Dendritic cell treated with granulocyte-macrophage colony-stimulating factor and Interleukin-4, amounts not matched to agents 40 ng/mL and 50 ng/mL, for 4 days (primary cell): ENCODE measurements around the gene ERMAP.

ENCODE experiments used
- H3K27ac Mint-ChIP-seq: one replicate; pipeline ENCODE4 v1.8.0; 2022; ENCODE audit warnings: mild to moderate bottlenecking, mixed read lengths
- H3K27me3 Mint-ChIP-seq: one replicate; pipeline ENCODE4 v1.8.0; 2022; ENCODE audit warnings: mild to moderate bottlenecking, mixed read lengths
- H3K36me3 Mint-ChIP-seq: one replicate; pipeline ENCODE4 v1.8.0; 2022; ENCODE audit warnings: low read depth, mixed read lengths
- H3K4me1 Mint-ChIP-seq: one replicate; pipeline ENCODE4 v1.8.0; 2022; ENCODE audit warnings: low read depth, mixed read lengths
- H3K4me3 Mint-ChIP-seq: one replicate; pipeline ENCODE4 v1.8.0; 2022; ENCODE audit warnings: mild to moderate bottlenecking, moderate library complexity, mixed read lengths
- H3K9me3 Mint-ChIP-seq: one replicate; pipeline ENCODE4 v1.8.0; 2022; ENCODE audit warnings: mixed read lengths
- intact Hi-C: fragments of 100-400 bp; cut with micrococcal nuclease; formaldehyde crosslinking; loops from one replicate; pipeline ENCODE4 v1.15.0; 2022

Gene ERMAP

DNA sequence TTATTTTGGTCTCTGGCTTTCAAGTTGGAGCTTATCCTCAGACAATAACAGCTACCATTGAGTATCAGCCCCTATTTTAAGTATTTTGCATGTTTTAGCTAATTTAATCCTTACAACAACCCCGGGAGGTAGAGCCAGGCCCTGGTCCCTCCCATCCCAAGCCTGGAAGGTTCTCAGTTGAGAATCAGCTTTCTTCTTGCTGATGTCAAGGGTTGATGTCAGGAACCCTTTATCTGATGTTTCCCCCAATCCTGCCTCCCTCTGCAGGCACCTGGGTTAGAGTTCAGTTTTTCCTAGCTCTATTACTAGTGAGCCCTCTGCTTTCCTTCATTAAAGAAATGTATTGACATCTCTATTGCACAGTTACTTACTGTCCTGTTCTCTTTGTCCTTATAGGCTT is 3.9 kb downstream of the ERMAP start:
- no peaks in the 10 kb centered on the region for H3K9me3 Mint-ChIP-seq
- H3K27ac Mint-ChIP-seq = peak overlapping the region; percentile 49
- H3K36me3 Mint-ChIP-seq = peaks cover 21% of the 10 kb centered on the region
- H3K4me1 Mint-ChIP-seq = peaks cover 49% of the 10 kb centered on the region
- H3K4me3 Mint-ChIP-seq = no peak overlapping the region
- intact Hi-C loops = no loop called here
- no peaks in the 10 kb centered on the region for H3K27me3 Mint-ChIP-seq

DNA sequence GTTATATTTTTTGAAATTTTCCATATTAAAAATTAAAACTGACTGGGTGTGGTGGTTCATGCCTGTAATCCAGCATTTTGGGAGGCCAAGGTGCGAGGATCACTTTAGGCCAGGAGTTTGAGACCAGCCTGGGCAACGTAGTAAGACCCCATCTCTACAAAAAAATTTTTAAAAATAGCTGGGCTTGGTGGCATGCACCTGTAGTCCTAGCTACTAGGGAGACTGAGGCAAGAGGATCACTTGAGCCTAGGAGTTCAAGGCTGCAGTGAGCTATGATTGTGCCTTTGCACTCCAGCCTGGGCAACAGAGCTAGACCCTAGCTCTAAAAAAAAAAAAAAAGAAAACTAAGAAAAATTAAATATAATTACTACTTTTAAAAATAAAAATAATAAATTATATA is 4.8 kb downstream of the ERMAP start:
- intact Hi-C loops = no loop called here
- Mint-ChIP-seq H3K4me3 (no peak overlapping the region), H3K4me1 (peaks cover 40% of the 10 kb centered on the region), H3K27ac (no peak overlapping the region), H3K36me3 (peaks cover 30% of the 10 kb centered on the region), H3K9me3 (no peaks in the 10 kb centered on the region), H3K27me3 (no peaks in the 10 kb centered on the region)

DNA sequence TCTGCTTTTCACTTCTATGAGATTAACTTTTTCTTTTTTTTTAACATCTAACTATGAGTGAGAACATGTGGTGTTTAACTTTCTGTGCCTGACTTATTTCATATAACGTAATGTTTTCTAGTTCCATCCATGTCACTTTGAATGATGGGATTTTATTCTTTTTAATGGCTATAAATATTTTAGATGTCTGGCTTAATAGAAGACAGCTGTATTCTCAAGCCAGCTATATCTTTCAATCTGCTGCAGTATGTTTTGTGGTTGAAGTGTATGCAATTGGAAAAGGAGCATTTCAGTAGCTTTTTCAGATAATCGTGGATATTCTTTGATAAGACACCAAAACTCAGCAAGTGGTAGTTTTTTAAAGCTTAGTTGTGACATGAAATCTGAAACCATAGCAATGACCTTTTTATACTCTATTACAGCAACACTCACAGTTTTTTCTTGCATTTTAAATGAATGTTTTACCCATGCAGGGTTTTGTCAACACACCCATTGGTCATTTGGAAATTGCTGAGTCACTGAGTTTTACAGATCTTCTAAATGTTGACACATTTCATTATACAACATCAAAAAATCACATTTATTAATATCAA is 6.0 kb downstream of the ERMAP start:
- Mint-ChIP-seq H3K4me1 (peaks cover 36% of the 10 kb centered on the region), H3K9me3 (no peaks in the 10 kb centered on the region), H3K4me3 (no peak overlapping the region), H3K27ac (no peak overlapping the region), H3K27me3 (no peaks in the 10 kb centered on the region), H3K36me3 (peaks cover 30% of the 10 kb centered on the region)
- intact Hi-C loops = no loop called here

DNA sequence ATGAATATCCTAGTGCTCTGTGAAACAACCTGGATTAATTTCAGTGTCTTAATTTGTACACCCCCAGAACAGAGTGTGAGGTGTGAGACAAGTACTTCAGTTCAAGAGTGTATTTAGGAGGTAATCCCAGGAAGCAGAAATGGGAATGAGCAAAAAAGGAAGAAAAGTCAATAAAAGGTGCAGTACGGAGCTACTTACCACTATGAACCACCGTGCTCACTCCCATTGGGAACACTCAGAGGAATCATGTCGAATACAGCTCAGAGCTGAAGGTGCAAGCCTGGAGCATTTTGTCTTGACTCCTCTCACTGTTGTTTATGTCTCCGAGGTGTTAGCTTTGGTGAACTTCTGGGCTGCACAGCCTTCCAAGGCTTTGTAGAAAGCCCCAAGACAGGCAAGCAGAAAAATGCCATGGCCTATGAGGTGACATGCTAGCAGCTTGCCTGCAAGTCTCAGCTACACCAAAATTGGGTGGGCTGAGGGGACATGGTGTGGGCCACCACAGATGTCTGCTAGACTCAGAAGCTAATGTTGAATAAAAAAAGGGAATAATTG is 7.6 kb downstream of the ERMAP start:
- Mint-ChIP-seq H3K4me1 (peaks cover 23% of the 10 kb centered on the region), H3K27ac (no peak overlapping the region), H3K9me3 (no peaks in the 10 kb centered on the region), H3K4me3 (no peak overlapping the region), H3K27me3 (no peaks in the 10 kb centered on the region), H3K36me3 (peaks cover 33% of the 10 kb centered on the region)
- intact Hi-C loops = no loop called here

DNA sequence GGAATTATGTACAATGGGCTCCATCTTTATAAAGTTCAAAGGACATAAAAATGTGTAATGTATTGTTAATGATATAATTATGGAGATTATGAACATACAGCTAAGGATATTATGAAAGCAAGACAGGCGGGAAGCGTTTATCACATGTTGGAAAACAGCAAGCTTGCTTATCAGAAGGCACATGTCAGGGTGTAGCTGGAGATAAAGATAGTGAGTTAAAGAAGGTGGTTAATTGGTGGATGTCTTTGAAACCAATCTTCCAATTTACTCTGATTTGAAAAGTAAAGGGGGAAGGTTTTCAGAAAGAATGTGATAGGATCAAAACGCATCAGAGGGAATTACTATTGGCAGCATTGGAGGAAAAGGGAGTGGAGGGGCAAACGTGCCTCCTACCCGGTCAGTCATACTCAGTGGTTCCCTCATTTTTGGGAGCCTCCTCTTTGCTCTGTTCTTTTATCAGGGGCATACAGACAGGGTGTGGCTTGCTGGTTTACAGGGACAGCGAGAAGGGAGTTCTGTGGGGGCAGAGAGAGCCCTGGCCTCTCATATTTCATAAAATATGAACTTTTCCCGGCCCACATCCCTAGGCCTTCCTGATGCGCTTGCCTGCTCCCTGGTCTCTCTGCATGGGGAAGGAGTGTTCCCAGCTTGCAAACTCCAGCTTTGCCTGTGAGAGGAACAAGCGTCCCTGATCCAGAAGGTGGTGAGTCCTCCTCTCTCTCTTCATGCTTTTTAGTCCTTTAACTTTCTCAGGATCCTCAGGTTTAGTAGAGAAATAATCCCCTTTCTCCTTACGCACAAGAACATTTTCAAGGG is 8.3 kb downstream of the ERMAP start:
- no peaks in the 10 kb centered on the region for H3K27me3 Mint-ChIP-seq
- peaks cover 19% of the 10 kb centered on the region for H3K4me1 Mint-ChIP-seq
- no peak overlapping the region for H3K4me3 Mint-ChIP-seq
- no peak overlapping the region for H3K27ac Mint-ChIP-seq
- H3K36me3 Mint-ChIP-seq = peaks cover 34% of the 10 kb centered on the region
- intact Hi-C loops = no loop called here
- no peaks in the 10 kb centered on the region for H3K9me3 Mint-ChIP-seq

DNA sequence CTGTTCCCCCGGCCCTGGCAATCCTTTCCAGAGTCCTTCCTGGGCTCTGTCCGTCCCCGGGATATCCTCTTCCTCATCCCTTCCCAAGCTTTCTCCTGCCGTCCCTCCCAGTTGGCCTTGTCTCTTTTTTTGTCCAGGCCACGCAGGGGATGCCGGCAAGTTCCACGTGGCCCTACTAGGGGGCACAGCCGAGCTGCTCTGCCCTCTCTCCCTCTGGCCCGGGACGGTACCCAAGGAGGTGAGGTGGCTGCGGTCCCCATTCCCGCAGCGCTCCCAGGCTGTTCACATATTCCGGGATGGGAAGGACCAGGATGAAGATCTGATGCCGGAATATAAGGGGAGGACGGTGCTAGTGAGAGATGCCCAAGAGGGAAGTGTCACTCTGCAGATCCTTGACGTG is 13.7 kb downstream of the ERMAP start:
- intact Hi-C loops = no loop called here
- Mint-ChIP-seq H3K9me3 (no peaks in the 10 kb centered on the region), H3K27me3 (no peaks in the 10 kb centered on the region), H3K4me1 (peaks cover 12% of the 10 kb centered on the region), H3K36me3 (peaks cover 60% of the 10 kb centered on the region), H3K4me3 (no peak overlapping the region), H3K27ac (no peak overlapping the region)

DNA sequence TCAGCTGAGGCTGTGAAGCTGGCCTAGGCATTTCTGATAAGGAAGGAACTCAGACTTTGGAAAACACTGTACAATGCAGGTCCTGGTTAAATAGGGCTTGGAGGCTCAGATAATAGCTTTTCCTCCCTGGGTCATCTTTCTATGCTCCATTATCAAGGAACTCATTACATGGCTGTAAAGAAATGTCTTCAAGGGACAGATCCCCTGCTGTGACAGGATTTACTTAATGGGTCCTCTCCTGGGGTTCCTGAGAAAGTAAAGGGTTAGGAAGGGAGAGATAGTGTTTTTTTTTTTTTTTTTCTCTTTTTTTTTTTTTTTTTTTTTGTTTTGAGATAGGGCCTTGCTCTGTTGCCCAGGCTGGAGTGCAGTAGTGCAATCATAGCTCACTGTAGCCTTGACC is 14.4 kb downstream of the ERMAP start:
- no peak overlapping the region for H3K4me3 Mint-ChIP-seq

DNA sequence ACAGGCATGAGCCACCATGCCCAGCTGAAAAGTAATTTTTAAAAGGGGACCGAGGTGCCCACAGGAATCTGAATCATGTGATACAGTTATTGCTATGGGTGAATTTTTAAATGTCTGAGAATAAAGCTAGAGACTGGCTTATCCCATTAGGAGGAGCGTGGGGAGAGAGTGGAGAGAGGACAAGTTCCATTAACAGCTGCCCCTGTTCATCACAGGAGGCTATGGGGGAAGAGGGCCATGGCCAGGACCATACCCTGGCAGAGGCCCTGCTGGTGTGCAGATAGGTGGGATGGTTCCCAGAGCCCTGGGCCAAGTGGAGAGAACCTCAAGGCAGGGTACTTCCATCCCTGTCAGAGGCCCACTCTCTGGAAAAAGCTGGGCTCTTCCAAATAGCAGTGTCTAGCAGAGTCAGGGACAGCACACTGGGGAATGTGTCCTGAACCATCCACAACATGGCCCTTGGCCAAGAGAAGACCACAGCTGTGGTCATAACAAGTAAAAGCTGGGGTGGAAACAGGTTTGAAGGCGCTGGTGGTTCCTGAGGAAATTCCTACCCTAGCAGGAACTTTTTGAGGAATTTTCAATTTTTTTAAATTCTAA is 15.8 kb downstream of the ERMAP start:
- Mint-ChIP-seq H3K4me3 (no peak overlapping the region), H3K27me3 (no peaks in the 10 kb centered on the region), H3K36me3 (peaks cover 64% of the 10 kb centered on the region), H3K4me1 (peaks cover 31% of the 10 kb centered on the region), H3K9me3 (no peaks in the 10 kb centered on the region), H3K27ac (no peak overlapping the region)
- intact Hi-C loops = no loop called here

More for the DNA sequence above, 14.4 kb downstream of the ERMAP start:
- Mint-ChIP-seq H3K27me3 (no peaks in the 10 kb centered on the region), H3K27ac (no peak overlapping the region), H3K36me3 (peaks cover 60% of the 10 kb centered on the region), H3K9me3 (no peaks in the 10 kb centered on the region), H3K4me1 (peaks cover 16% of the 10 kb centered on the region)
- intact Hi-C loops = no loop called here

DNA sequence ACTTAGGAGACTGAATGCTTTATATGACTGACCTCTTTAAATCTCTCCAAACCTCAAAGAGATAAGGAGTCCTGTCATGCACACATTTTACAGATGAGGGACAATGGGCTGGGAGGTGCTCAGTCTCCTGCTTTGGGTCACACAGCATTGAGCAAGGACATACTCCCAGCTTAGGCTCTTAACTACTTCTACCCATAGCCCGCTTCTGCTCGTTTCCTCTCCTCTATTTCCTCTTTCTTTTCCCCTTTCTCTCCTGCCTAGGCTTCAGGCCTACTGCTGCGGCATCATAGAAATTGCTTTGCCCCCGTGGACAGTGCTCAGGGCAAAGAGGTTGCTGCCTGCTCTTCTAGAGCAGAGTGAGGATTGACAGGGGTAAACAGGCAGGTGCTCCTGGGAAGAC is 17.1 kb downstream of the ERMAP start:
- Mint-ChIP-seq H3K4me3 (no peak overlapping the region), H3K27ac (peak overlapping the region; percentile 17), H3K27me3 (no peaks in the 10 kb centered on the region), H3K36me3 (peaks cover 59% of the 10 kb centered on the region), H3K9me3 (no peaks in the 10 kb centered on the region), H3K4me1 (peaks cover 43% of the 10 kb centered on the region)
- intact Hi-C loops = no loop called here

DNA sequence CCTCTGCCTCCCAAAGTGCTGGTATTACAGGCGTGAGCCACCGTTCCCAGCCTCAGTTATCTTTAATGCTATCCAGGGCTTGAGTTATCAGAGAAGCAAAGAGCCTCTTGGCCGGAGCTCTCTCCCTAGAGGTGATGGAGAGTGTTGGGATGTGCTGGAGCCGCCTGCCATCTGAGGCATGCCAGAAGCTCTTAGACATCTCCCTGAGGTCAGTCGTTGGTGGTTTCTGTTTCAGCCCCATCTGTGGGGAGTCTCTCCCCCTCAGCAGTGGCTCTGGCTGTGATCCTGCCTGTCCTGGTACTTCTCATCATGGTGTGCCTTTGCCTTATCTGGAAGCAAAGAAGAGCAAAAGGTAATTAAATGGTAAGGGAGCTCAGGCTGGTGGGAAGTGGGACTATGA is 17.9 kb downstream of the ERMAP start:
- Mint-ChIP-seq H3K27ac (no peak overlapping the region), H3K27me3 (no peaks in the 10 kb centered on the region), H3K9me3 (no peaks in the 10 kb centered on the region), H3K4me1 (peaks cover 46% of the 10 kb centered on the region), H3K4me3 (no peak overlapping the region), H3K36me3 (peaks cover 52% of the 10 kb centered on the region)
- intact Hi-C loops = no loop called here

DNA sequence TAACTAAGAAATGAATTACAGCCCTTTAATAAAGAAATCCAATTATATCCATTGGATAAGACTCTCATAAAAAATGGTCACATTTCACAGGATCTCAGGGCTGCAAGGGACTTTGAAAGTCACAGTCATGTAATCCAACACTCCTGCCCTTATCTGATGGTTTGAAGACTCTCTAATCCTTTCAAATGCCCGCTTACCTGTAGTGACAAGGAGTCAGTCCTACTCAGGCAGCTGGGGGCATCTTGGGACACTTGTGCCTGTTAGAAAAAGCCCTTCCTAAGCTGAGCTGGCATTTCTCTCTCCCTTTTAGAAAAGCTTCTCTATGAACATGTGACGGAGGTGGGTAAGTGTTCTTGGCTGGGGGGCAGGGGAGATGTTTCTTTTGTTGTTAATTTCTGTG is 18.5 kb downstream of the ERMAP start:
- Mint-ChIP-seq H3K27ac (no peak overlapping the region), H3K9me3 (no peaks in the 10 kb centered on the region), H3K4me1 (peaks cover 43% of the 10 kb centered on the region), H3K4me3 (no peak overlapping the region), H3K27me3 (no peaks in the 10 kb centered on the region), H3K36me3 (peaks cover 52% of the 10 kb centered on the region)
- intact Hi-C loops = no loop called here

DNA sequence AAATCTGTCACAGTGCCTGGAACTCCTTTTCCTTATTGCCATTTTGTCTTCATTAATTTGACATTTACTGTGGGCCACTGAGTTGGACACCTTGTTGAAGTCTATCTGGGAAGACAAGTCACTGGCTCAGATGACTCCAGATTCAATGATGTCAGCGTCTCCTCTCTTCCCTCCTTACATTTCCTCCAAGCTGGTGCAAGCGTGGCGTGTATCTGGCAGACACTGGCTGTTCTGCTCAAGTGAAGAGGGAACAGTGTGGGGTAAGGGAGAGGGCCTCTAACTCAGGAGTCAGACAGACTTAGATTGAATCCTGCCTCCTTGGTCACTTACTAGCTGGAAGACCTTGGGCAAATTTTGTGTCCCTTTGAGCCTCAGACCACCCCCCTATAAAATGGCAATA is 20.8 kb downstream of the ERMAP start:
- no peaks in the 10 kb centered on the region for H3K9me3 Mint-ChIP-seq
- H3K36me3 Mint-ChIP-seq = peaks cover 60% of the 10 kb centered on the region
- peak overlapping the region; percentile 56 for H3K27ac Mint-ChIP-seq
- no peaks in the 10 kb centered on the region for H3K27me3 Mint-ChIP-seq
- H3K4me3 Mint-ChIP-seq = no peak overlapping the region
- H3K4me1 Mint-ChIP-seq = peaks cover 46% of the 10 kb centered on the region
- intact Hi-C loops = no loop called here

DNA sequence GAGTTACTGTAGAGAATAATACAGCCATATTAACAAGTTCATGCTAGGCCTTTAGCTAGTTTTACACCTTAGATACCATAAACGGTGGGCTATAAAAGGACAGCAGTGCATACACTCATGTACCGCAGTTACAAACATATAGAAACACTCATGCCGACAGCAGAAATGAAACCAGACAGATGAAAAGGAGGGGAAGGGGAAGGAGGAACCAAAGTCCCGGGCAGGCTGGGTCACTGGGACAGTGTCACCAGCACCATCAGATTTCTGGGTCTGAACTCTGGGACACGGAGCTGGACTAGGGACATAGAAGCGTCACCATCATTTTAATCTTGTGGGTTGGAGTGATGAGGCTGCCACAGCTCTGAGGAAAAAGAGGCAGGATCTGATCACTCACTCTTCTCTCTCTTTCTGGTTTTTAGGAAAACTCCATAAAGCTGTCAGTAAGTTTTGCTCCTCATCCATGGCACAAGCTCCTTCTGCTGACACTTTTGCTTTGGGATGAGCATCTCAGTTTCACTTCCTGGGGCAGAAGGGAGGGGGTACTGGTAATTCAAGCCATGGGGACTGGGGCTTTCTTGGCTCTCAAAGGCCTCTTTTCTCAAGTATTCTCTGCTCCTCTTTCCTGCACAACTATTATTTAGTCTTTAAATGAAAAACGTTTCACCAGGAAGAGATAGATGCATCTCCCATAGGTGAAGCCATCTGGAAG is 21.7 kb downstream of the ERMAP start:
- Mint-ChIP-seq H3K27ac (peak overlapping the region; percentile 56), H3K36me3 (peaks cover 66% of the 10 kb centered on the region), H3K27me3 (no peaks in the 10 kb centered on the region), H3K4me3 (peak overlapping the region; percentile 2), H3K9me3 (no peaks in the 10 kb centered on the region), H3K4me1 (peaks cover 46% of the 10 kb centered on the region)
- intact Hi-C loops = no loop called here

DNA sequence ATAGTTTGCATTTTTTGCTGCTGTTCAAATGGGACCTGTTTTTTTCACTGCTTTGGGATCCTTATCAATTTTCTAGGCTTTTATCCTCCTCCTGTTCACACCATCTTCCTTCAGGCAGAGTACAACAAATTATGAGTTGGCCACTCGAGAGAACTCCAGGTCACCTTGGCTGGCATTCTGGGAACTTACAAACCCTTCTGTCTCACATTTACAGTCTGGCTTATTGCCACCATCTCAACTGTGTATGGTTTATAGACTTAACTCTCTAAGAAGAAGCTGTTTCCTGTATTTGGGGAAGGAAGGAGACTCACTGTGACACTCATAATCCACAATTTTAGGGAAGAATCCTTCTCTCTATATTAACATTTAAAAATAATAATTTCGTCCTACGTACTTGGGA is 24.1 kb downstream of the ERMAP start:
- peaks cover 51% of the 10 kb centered on the region for H3K36me3 Mint-ChIP-seq
- H3K9me3 Mint-ChIP-seq = no peaks in the 10 kb centered on the region
- peaks cover 43% of the 10 kb centered on the region for H3K4me1 Mint-ChIP-seq
- no peak overlapping the region for H3K4me3 Mint-ChIP-seq
- intact Hi-C loops = no loop called here
- H3K27me3 Mint-ChIP-seq = no peaks in the 10 kb centered on the region
- no peak overlapping the region for H3K27ac Mint-ChIP-seq
